Liver (tissue), 9 donors: ENCODE measurements around the gene UTP15. TPM values are rescaled to one million over a fixed set of nuclear protein-coding genes. Genes with fewer than 3 reads are reported as not detected.

Experiments used
- DNase-seq: peaks from one replicate; pipeline ENCODE4 v3.0.0-alpha.2; 2017; ENCODE audit warnings: low spot score
- H3K27ac ChIP-seq, 2 donors: one replicate each; pipeline ENCODE4 v1.7.0; 2013; ENCODE audit warnings: inconsistent platforms in 2 of 2, low read length in 2 of 2, control low read depth in 1 of 2, low read depth in 1 of 2, mild to moderate bottlenecking in 1 of 2
- H3K27me3 ChIP-seq, 4 donors: one replicate each; pipeline versions ENCODE4 v1.6.1 to v1.7.0; 2013; ENCODE audit warnings: low read length in 3 of 4, inconsistent platforms in 1 of 4, mild to moderate bottlenecking in 1 of 4, moderate library complexity in 1 of 4; ENCODE audit not compliant: control insufficient read depth in 4 of 4, insufficient read depth in 4 of 4
- H3K36me3 ChIP-seq, 4 donors: one replicate each; pipeline versions ENCODE4 v1.6.1 to v1.7.0; 2013; ENCODE audit warnings: low read length in 3 of 4, mild to moderate bottlenecking in 3 of 4, low read depth in 1 of 4, moderate library complexity in 1 of 4; ENCODE audit not compliant: control insufficient read depth in 4 of 4, insufficient read depth in 3 of 4
- H3K4me1 ChIP-seq, 4 donors: one replicate each; pipeline versions ENCODE4 v1.6.1 to v1.7.0; 2013; ENCODE audit warnings: low read length in 3 of 4, mild to moderate bottlenecking in 3 of 4, moderate library complexity in 1 of 4; ENCODE audit not compliant: control insufficient read depth in 4 of 4, insufficient read depth in 4 of 4
- H3K4me3 ChIP-seq, 3 donors: one replicate each; pipeline versions ENCODE4 v1.6.1 to v1.7.0; 2013; ENCODE audit warnings: low read length in 3 of 3, control low read depth in 1 of 3, low read depth in 1 of 3, mild to moderate bottlenecking in 1 of 3
- H3K9ac ChIP-seq, 2 donors: one replicate each; pipeline ENCODE4 v1.7.0; 2013; ENCODE audit warnings: low read length in 2 of 2, mild to moderate bottlenecking in 2 of 2, moderate library complexity in 2 of 2, control low read depth in 1 of 2, low read depth in 1 of 2
- H3K9me3 ChIP-seq, 4 donors: one replicate each; pipeline versions ENCODE4 v1.6.1 to v1.7.0; 2013; ENCODE audit warnings: low read length in 3 of 4; ENCODE audit not compliant: control insufficient read depth in 4 of 4
- ATF3 ChIP-seq: IDR thresholded peaks from 2 replicates; pipeline ENCODE4 v1.6.1; 2016; ENCODE audit warnings: antibody characterized with exemption
- CTCF ChIP-seq: fragments of 150-350 bp; IDR thresholded peaks from 2 replicates; pipeline ENCODE4 v1.5.1; 2017; ENCODE audit warnings: improper control_type of control experiment, low read depth, low read length; ENCODE audit not compliant: missing input control
- EGR1 ChIP-seq, 2 donors: IDR thresholded peaks; 2 replicates each; pipeline ENCODE4 v1.6.1; 2016 to 2018; ENCODE audit warnings: antibody characterized with exemption in 2 of 2, low read depth in 2 of 2
- FOXA1 ChIP-seq: IDR thresholded peaks from 2 replicates; pipeline ENCODE4 v1.6.1; 2016; ENCODE audit warnings: antibody characterized with exemption
- FOXA2 ChIP-seq: IDR thresholded peaks from 2 replicates; pipeline ENCODE4 v1.6.1; 2016; ENCODE audit warnings: antibody characterized with exemption
- GABPA ChIP-seq, 2 donors: IDR thresholded peaks in 1 of 2; conservative IDR thresholded peaks in 1 of 2; 2 replicates each; pipeline ENCODE4 v1.6.1; 2016; ENCODE audit warnings: antibody characterized with exemption in 2 of 2, mild to moderate bottlenecking in 1 of 2, moderate library complexity in 1 of 2
- HNF4A ChIP-seq, 2 donors: conservative IDR thresholded peaks; 2 replicates each; pipeline ENCODE4 v1.6.1; 2016; ENCODE audit warnings: antibody characterized with exemption in 2 of 2, mild to moderate bottlenecking in 2 of 2
- JUND ChIP-seq, 2 donors: IDR thresholded peaks; 2 replicates each; pipeline ENCODE4 v1.6.1; 2016; ENCODE audit warnings: antibody characterized with exemption in 2 of 2
- MAX ChIP-seq: IDR thresholded peaks from 2 replicates; pipeline ENCODE4 v1.6.1; 2016; ENCODE audit warnings: antibody characterized with exemption
- NR2F2 ChIP-seq: IDR thresholded peaks from 2 replicates; pipeline ENCODE4 v1.6.1; 2016; ENCODE audit warnings: antibody characterized with exemption
- REST ChIP-seq: IDR thresholded peaks from 2 replicates; pipeline ENCODE4 v1.6.1; 2016; ENCODE audit warnings: antibody characterized with exemption, mild to moderate bottlenecking
- RXRA ChIP-seq, 2 donors: IDR thresholded peaks; 2 replicates each; pipeline ENCODE4 v1.6.1; 2017 to 2018; ENCODE audit warnings: antibody characterized with exemption in 2 of 2, mild to moderate bottlenecking in 1 of 2
- SP1 ChIP-seq: IDR thresholded peaks from 2 replicates; pipeline ENCODE4 v1.6.1; 2018; ENCODE audit warnings: antibody characterized with exemption, mild to moderate bottlenecking
- TAF1 ChIP-seq: conservative IDR thresholded peaks from 2 replicates; pipeline ENCODE4 v1.6.1; 2016; ENCODE audit warnings: antibody characterized with exemption, mild to moderate bottlenecking
- YY1 ChIP-seq: IDR thresholded peaks from 2 replicates; pipeline ENCODE4 v1.6.1; 2016; ENCODE audit warnings: antibody characterized with exemption, mild to moderate bottlenecking
- ZBTB33 ChIP-seq: IDR thresholded peaks from 2 replicates; pipeline ENCODE4 v1.6.1; 2016; ENCODE audit warnings: antibody characterized with exemption
- WGBS: extraction: QIAGEN DNeasy Blood & Tissue Kit; methylation state at CpG from one replicate; pipeline ENCODE4 v1.1.7; 2013; 5-methylcytosine and 5-hydroxymethylcytosine counted together
- polyA plus RNA-seq, 2 donors: library from polyadenylated mRNA; stranded (reverse) in 1 of 2; unstranded in 1 of 2; fragments of 200-250 nt in 1 of 2; fragments of >200 nt in 1 of 2; fragmentation: Nextera tagmentation in 1 of 2; extraction: Ambion mirVana in 1 of 2; gene quantifications; one replicate each; pipeline versions ENCODE4 v1.2.1 to v1.2.3, GENCODE V29; 2013 to 2015
- total RNA-seq, 2 donors: library from RNA; depleted of rRNA; stranded (reverse); fragments of >200 nt; gene quantifications; one replicate each; pipeline ENCODE4 v1.2.3, GENCODE V29; 2014
- donor health status: healthy.
- donor health status: healthy.
- donor health status: healthy.
- donor health status: healthy.
- donor health status: healthy.

Gene UTP15
- total and polyA plus RNA-seq, 4 donors: 3.5 to 18.1 (median 5.4) TPM

GRCh38 chr5:73615085-73615484 lies 49.5 kb downstream of the UTP15 start:
- H3K27ac ChIP-seq: no peak overlapping the region
- no peak overlapping the region for H3K9ac ChIP-seq
- WGBS: 88% methylated on average over 2 of the region's 2 CpGs
- DNase-seq: no peak
- no peaks in the 10 kb centered on the region for H3K27me3 ChIP-seq
- H3K9me3 ChIP-seq: no peaks in the 10 kb centered on the region
- TF ChIP-seq SP1 (no peak), FOXA2 (no peak), CTCF (no peak), FOXA1 (no peak), HNF4A (conservative IDR thresholded peaks at IDR 0.05) (no peak), EGR1 (IDR thresholded peaks at IDR 0.05; ENCODE audit: low read depth in 2 of 2) (no peak), NR2F2 (no peak), JUND (IDR thresholded peaks at IDR 0.05) (no peak), ZBTB33 (no peak), REST (no peak), TAF1 (no peak), MAX (no peak)
- peaks cover 0 to 9% (median 0%) of the 10 kb centered on the region in 4 donors for H3K4me1 ChIP-seq
- H3K36me3 ChIP-seq: no peaks in the 10 kb centered on the region
- H3K4me3 ChIP-seq: no peak overlapping the region

- H3K27me3 ChIP-seq: no peaks in the 10 kb centered on the region
- no peak overlapping the region for H3K4me3 ChIP-seq
- no peaks in the 10 kb centered on the region for H3K9me3 ChIP-seq
- WGBS: 92% methylated on average over 4 of the region's 4 CpGs
- no peak overlapping the region for H3K27ac ChIP-seq
- peaks cover 0 to 9% (median 0%) of the 10 kb centered on the region in 4 donors for H3K4me1 ChIP-seq
- H3K36me3 ChIP-seq: no peaks in the 10 kb centered on the region
- TF ChIP-seq CTCF (no peak), RXRA (IDR thresholded peaks at IDR 0.05) (no peak), SP1 (no peak), YY1 (no peak), HNF4A (conservative IDR thresholded peaks at IDR 0.05) (no peak), TAF1 (no peak), GABPA (IDR thresholded peaks at IDR 0.05 in 1 of 2, conservative IDR thresholded peaks at IDR 0.05 in 1 of 2) (no peak), ATF3 (no peak), MAX (no peak), EGR1 (IDR thresholded peaks at IDR 0.05; ENCODE audit: low read depth in 2 of 2) (no peak)
- no peak for DNase-seq
- H3K9ac ChIP-seq: no peak overlapping the region
Observed at GRCh38 chr5:73615947-73616346, 50.4 kb downstream of the UTP15 start.
